PC-9 (cell line): ENCODE measurements around the gene FBXL17.

Experiments
- EZH2 ChIP-seq: fragments of 200-600 bp; sonication (generic); IDR thresholded peaks from 2 replicates; pipeline ENCODE4 v1.8.0; 2017; ENCODE audit warnings: antibody characterized with exemption, low read depth
- TF ChIP-seq, protein P1 (sequence below): fragments of 200-600 bp; sonication (generic); conservative IDR thresholded peaks from 2 replicates; pipeline ENCODE4 v1.6.1; 2017; ENCODE audit warnings: mixed run types, antibody characterized with exemption, mild to moderate bottlenecking, moderate library complexity

DNA sequence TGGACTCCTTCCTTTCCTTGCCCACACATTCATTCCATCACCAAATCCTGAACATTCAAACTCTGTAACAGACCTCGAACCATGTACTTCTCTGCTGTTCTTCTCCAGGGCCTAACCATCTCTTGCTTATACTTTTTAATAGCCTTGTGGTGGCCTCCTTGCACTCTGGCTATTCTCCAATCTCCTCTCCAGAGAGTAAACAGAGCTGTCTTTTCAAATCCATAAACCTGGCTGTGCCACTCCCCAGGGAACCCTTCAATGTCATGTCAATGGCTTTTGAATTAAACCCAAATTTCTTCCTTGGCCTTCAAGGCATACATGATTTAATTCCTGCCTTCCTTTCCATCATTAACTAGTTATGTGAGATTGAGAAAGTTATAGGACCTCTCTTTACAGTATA, 433.5 kb downstream of the FBXL17 start:
- TF ChIP-seq EZH2, result no peak
- TF ChIP-seq, protein P1, sequence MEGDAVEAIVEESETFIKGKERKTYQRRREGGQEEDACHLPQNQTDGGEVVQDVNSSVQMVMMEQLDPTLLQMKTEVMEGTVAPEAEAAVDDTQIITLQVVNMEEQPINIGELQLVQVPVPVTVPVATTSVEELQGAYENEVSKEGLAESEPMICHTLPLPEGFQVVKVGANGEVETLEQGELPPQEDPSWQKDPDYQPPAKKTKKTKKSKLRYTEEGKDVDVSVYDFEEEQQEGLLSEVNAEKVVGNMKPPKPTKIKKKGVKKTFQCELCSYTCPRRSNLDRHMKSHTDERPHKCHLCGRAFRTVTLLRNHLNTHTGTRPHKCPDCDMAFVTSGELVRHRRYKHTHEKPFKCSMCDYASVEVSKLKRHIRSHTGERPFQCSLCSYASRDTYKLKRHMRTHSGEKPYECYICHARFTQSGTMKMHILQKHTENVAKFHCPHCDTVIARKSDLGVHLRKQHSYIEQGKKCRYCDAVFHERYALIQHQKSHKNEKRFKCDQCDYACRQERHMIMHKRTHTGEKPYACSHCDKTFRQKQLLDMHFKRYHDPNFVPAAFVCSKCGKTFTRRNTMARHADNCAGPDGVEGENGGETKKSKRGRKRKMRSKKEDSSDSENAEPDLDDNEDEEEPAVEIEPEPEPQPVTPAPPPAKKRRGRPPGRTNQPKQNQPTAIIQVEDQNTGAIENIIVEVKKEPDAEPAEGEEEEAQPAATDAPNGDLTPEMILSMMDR, result no peak
